Measurements from ENCODE around the gene BRD4. TPM values are rescaled to one million over a fixed set of nuclear protein-coding genes. Genes with fewer than 3 reads are reported as not detected.

BRD4 gene
- total and polyA plus RNA-seq, 2 experiments from 2014 or later = 63.8 to 115 TPM

GRCh38 chr19:15369594-15369891 is 37.2 kb upstream of the BRD4 start (continued):
- TF ChIP-seq ZNF114 (CRISPR knock-in tag; IDR thresholded peaks at IDR 0.05) = no peak
- TF ChIP-seq ZNF331 (CRISPR knock-in tag; IDR thresholded peaks at IDR 0.05; ENCODE audit: low read depth) = no peak
- no peak for TF ChIP-seq REST (IDR thresholded peaks at IDR 0.05; ENCODE audit: unreplicated experiment)
- no peak for TF ChIP-seq EZH2phosphoT487 (IDR thresholded peaks at IDR 0.05; ENCODE audit: unreplicated experiment)
- TF ChIP-seq NANOG (IDR thresholded peaks at IDR 0.05; ENCODE audit: borderline replicate concordance) = no peak

DNA sequence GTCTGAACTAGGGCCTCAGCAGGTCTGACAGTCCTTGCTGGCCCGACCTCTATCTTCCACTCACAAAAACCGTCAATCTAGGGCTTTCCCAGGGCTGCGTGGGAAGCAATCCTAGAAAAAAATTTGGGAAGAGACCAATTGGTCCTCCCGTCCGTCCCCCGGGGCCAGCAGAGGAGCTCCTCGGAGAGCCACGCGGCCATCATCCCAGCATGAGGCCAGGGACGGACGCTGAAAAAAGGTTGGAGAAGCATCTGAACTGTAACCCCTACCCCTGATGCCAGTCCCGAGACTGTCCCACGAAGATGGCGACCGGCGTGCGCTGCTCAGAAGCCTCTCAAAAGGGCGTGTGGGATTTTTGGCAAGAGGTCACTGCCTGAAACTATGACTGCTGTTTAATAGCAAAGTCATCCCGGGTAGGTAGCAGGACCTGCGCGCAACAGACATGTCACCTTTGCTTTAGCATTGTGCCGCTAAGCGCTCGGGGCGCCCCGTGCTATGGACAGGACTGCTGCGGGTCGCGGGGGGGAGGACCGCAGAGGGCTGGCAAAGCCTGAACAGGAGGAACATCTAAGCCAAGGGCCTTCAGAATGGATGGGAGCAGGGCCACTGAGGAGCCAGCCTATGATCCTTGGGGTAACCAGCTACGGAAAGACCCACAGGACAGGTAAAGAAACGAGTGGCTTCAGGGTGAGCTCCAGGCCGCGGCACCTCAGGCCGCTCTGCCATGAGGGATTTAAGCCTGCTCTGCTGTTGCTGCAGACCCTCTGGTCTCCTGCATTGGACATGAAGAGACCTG is 36.7 kb upstream of the BRD4 start:
- H3F3A ChIP-seq (replicated peaks; ENCODE audit: low read depth) = no peaks in the 10 kb centered on the region
- Mint-ChIP-seq H3K9me3 (peaks cover 6% of the 10 kb centered on the region; the same call in 1 of the 3 replicates), H3K4me3 (no peak overlapping the region), H3K36me3 (ENCODE audit: low read depth) (peaks cover 89% of the 10 kb centered on the region), H3K27ac (no peak overlapping the region; the same call in 1 of the 2 replicates), H3K27me3 (ENCODE audit: insufficient read depth, low read depth, poor library complexity) (peaks cover 11% of the 10 kb centered on the region), H3K4me1 (no peaks in the 10 kb centered on the region)
- H3K79me2 ChIP-seq (replicated peaks; ENCODE audit: insufficient read depth) = peaks cover 28% of the 10 kb centered on the region
- H3K9me2 ChIP-seq (ENCODE audit: insufficient read depth) = no peaks in the 10 kb centered on the region
- H3K27ac ChIP-seq (ENCODE audit: low read depth) = no peak overlapping the region
- no peak overlapping the region for H2AFZ ChIP-seq
- no peaks in the 10 kb centered on the region for H3K4me1 ChIP-seq (ENCODE audit: insufficient read depth)
- DNase-seq (ENCODE audit: low spot score) = no peak
- H3K4me2 ChIP-seq = no peak overlapping the region
- no peak for ATAC-seq
- H3K36me3 ChIP-seq (ENCODE audit: insufficient read depth) = peaks cover 41% of the 10 kb centered on the region
- H3K27me3 ChIP-seq (ENCODE audit: insufficient read depth) = no peaks in the 10 kb centered on the region
- peaks cover 9% of the 10 kb centered on the region for H4K20me1 ChIP-seq (replicated peaks; ENCODE audit: insufficient read depth)
- no peak overlapping the region for H3K4me3 ChIP-seq
- TF ChIP-seq EZH2phosphoT487 (IDR thresholded peaks at IDR 0.05; ENCODE audit: unreplicated experiment) = no peak
- TF ChIP-seq CREB1 (CRISPR knock-in tag; IDR thresholded peaks at IDR 0.05; ENCODE audit: low read depth) = no peak
- TF ChIP-seq STAT1 (IDR thresholded peaks at IDR 0.05; ENCODE audit: unreplicated experiment) = no peak
- TF ChIP-seq NANOG (IDR thresholded peaks at IDR 0.05; ENCODE audit: borderline replicate concordance) = no peak
- TF ChIP-seq JUNB (IDR thresholded peaks at IDR 0.05; ENCODE audit: unreplicated experiment) = no peak
- TF ChIP-seq POLR2AphosphoS5 (IDR thresholded peaks at IDR 0.05; ENCODE audit: low read depth) = no peak
- TF ChIP-seq REST (IDR thresholded peaks at IDR 0.05; ENCODE audit: unreplicated experiment) = no peak
- no peak for TF ChIP-seq ZNF331 (CRISPR knock-in tag; IDR thresholded peaks at IDR 0.05; ENCODE audit: low read depth)
- no peak for TF ChIP-seq ZNF114 (CRISPR knock-in tag; IDR thresholded peaks at IDR 0.05)
- TF ChIP-seq EZH2 (IDR thresholded peaks at IDR 0.05; ENCODE audit: low read depth, unreplicated experiment) = no peak
- TF ChIP-seq, protein P1, sequence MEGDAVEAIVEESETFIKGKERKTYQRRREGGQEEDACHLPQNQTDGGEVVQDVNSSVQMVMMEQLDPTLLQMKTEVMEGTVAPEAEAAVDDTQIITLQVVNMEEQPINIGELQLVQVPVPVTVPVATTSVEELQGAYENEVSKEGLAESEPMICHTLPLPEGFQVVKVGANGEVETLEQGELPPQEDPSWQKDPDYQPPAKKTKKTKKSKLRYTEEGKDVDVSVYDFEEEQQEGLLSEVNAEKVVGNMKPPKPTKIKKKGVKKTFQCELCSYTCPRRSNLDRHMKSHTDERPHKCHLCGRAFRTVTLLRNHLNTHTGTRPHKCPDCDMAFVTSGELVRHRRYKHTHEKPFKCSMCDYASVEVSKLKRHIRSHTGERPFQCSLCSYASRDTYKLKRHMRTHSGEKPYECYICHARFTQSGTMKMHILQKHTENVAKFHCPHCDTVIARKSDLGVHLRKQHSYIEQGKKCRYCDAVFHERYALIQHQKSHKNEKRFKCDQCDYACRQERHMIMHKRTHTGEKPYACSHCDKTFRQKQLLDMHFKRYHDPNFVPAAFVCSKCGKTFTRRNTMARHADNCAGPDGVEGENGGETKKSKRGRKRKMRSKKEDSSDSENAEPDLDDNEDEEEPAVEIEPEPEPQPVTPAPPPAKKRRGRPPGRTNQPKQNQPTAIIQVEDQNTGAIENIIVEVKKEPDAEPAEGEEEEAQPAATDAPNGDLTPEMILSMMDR (conservative IDR thresholded peaks at IDR 0.05; ENCODE audit: low read depth in 2 of 2) = no peak
